Cerebellar cortex (tissue), 1 donor: ENCODE data around the gene CDH13.

Experiments used
- DNase-seq: peaks from one replicate; pipeline ENCODE4 v3.0.0-alpha.2; 2015; ENCODE audit warnings: low spot score

Gene CDH13

DNA sequence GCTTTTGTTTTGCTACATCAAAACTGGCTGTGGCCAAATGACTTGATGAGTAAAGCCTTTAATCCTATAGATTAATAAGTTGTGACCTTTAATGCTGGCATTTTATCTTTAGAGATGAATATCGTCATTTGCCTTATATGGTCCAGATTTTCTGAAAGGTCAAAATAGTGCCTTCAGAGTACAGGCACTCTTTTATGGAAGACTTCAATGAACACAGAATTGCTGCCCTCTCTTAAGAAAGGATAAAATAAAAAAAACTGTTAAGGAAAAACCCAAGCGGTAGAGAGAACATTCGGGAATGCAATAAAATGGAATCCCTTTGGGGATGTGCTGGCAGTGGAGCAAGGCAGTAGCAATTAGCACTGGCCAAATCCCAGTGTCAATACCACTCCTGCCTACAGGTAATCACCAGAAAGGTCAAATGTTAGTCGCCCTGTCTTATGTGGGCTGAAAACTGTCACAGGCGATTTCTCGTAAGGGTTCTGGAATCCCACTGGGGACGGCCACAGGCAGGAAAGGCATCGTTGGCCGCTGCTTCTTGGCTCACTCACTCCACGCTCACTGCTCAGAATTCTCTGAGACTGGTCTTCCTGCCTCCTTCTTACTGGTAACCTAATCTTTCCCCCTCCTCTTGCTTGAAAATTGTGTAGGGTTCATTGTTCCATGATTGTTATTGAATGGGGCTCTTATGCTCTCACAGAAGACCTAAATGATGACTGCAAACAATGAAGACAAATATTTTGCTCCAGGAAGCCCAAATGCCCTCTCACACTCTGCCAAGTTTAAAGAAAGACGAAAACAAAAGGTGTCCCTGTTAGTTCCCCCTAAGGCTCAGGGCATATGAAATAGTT is 1135.6 kb downstream of the CDH13 start:
- DNase-seq = no peak

DNA sequence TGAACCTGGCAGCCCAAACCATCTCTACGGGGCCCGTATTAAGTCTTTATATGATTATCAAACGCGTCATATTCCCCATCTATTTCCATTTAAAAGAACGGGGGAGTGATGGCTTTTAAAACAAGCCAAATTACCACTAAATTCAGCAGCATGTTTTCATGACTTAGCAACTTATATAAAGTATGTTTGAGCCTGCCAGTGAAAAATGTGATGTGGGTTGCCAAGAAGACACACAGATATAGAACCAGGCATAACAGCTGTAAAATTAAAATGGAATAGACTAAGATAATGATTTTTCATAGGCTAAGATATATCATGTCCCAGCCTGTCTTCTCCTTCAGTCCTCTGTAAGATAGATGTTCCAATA is 1136.2 kb downstream of the CDH13 start:
- DNase-seq = no peak

DNA sequence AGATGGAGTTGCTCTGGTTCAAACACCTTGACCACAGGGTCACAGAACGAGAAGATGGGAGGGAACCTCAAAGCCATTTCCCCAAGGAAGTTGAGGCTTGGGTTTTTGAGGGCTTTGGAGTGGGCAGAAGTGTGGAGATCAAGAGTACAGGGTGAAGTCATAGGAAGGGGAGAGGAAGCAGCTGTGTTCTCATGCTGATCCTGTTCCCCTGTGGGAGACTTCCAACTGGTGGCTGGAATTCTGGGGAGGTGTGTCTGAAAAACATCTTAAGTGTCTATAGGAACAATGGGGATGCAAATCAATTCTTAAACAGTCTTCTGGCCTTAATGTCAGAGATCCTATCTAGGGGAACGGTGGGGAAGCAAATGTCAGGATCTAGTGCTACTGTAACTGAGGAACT is 1142.2 kb downstream of the CDH13 start:
- no peak for DNase-seq

DNA sequence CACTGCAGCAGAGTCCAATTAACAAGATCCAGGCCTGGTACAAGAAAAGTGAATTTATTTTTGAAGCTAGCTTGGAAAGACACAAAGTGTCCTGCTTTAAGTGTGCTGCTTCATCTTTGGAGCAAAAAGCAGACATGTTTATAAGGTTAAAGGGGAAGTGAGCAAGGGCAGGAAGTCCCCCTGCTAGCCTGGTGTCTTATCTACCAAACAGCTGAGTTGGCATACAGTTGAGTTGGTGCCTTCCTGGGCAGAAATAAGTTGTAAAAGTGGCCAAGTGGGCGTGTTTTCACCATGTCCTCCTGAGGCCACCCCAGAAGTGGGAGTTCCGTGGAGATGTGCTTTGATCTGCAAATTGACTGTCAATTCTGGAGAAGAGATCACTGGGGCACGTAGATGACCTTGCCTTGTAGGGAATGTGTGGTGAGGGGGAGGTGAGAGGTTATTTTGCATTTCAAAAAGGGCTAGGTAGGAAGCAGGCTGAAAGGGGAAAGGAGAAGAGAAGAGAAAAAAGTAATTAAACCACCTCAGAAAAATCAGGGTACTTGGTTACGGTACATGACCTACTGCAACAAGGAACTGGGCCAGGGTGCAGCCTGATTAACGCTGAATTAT is 1142.7 kb downstream of the CDH13 start:
- no peak for DNase-seq

DNA sequence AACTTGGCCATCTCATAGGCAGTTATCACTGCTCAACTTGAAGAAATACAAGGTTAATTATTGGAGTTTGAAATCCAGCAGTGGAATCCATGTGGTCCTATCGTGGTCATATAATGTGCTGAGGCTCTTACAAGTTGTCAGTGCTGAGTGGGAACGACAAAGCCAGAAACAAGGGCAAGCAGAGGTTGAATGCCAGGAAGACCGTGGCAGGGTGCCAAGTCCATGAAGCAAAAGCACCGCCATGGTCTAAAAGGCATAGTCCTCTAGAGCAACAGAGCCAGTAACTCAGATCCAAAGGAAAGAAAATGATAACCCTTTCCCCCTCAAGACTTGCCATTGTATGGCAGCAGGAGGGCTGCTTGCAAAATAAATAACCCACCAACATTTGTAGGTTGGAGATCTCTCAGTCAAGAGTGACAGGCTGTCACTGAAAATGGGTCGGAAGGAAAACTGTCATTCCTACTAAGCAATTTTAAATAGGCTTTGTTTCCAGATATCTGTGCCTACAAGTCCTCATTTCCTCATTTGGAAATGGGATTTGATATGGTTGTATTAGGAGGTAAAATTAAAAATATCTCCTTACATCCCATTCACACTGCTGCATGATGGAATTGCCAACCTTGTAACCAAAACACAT is 1144.7 kb downstream of the CDH13 start:
- DNase-seq = no peak

DNA sequence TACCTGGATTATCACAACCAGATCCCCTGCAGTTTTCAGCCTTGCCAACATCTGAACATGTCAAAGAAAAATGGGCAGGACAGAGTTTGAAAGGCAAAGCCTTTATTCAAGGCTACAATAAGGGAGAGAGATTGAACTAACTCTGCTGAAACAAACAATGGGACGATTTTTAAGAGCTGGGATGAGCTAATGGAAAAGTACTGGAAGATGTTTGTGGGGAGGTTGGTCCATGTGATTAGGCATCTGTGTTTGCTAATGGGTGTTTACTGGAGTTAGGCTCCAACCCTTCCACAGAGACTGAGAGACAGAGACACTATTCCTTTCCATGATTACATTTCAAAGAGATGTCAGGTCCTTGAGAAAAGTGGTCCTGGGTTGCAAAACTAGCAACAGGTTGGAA is 1146.0 kb downstream of the CDH13 start:
- DNase-seq = no peak

DNA sequence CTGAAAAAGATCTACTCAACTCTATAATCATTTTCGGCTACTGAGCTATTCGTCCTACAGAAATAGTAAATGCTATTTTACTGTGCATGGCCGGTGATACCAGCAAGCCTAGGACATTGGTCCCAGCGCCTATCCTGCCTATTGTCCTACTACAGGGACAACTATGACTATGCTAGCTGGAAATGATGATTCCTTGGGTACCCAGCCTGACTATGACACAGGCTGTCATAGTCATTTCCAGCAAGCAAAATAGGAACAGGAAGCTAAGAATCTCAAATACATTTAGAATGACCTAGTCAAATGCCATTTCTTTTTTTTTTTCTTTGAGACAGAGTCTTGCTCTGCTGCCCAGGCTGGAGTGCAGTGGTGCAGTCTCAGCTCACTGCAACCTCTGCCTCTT is 1147.3 kb downstream of the CDH13 start:
- DNase-seq = no peak

DNA sequence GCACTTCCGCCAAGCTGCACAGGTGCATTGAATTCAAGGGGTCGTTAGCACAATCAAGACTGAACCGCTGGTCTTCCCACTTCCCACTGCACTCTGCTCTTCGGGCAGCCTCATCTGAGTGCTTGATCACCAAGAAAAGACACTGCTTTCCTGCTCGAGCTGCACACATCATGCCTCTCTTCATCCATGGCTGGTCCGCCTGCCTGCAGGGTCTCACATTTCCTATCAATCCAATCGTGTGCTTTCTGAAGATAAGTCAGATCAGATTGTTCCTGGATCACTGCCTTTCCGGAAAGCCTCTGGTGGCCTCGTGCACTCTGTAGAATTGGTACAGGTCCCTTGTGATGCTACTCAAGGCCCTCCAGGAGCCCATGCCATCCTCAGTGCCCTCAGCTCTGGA is 1150.2 kb downstream of the CDH13 start:
- no peak for DNase-seq

DNA sequence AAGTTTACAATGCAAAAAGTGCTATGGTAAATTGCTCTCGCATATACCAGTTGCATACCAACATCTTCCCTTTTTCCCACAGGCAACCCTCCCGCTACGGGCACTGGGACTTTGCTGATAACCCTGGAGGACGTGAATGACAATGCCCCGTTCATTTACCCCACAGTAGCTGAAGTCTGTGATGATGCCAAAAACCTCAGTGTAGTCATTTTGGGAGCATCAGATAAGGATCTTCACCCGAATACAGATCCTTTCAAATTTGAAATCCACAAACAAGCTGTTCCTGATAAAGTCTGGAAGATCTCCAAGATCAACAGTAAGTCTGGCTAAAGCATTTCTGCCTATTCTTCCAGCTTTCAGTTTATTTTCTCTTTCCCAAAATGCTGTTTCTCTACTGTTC is 1153.1 kb downstream of the CDH13 start:
- DNase-seq = no peak

DNA sequence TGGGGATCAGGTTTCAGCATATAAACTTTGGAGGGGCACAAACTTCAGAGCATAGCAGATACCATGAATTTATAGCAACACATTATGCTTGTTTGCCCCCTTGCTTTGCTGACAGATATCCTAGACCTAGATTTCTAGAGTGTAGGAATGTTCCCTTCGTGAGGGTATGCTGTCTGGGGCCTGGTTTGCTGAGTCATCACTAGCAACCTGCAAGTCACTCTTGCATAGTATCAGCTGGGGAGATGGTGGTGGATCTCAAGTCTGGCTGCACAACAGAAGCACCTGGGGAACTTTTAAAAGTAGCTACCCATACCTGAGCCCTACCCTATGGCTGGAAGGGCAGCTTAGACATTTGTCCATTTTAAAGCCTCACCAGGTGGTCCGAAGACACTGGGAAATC is 1158.7 kb downstream of the CDH13 start:
- no peak for DNase-seq

DNA sequence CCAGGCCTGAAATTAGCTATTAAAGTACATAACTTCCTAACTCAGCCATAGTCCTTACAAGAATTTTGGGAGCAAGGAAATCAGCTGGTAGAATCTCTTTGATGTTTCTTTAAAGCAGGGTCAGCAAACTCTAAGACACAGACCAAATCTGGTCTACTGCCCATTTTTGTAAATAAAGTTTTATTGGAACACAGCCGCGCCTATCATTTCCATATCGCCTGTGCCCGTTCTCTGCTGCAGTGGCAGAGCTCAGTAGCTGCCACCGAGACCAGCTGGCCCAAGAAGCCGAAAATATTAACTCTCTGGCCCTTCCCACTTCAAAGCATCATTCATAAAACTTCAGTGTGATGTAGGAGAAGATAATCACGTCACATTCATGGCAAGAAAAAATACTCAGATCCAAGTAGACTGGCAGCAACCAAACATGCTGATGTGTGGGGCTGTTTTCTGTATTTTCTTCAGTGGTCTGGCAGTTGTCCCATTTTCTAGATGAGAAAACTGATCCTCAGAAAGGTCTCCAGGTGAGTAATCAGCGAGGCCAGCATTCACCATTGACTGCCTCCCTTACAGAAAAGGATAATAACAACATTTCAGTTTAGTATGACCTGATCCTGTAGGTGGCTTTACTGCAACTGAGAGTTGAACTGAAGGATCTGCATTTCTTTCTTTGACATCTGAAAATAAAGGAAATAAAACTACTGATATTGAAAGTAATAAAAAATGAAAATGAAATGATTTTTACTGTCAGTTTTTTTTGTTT is 1163.1 kb downstream of the CDH13 start:
- no peak for DNase-seq

DNA sequence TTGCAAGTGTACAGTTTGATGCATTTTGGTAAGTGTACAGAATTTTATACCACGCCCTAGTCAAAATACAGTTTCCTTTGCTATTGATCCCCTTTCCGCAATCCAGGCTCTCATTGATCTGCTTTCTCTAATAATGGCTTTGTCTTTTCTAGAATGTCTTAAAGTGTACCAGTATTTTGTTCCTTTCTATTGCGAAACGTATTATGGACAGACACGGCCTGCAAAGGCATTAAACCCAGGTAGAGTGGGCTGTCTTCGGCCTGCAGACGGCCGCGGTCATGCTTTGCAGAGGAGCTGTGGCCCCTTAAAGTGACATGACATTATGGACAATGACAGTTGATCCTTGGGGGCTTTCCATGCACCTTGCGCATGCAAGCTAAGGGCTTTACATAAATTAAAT is 1165.1 kb downstream of the CDH13 start:
- no peak for DNase-seq

DNA sequence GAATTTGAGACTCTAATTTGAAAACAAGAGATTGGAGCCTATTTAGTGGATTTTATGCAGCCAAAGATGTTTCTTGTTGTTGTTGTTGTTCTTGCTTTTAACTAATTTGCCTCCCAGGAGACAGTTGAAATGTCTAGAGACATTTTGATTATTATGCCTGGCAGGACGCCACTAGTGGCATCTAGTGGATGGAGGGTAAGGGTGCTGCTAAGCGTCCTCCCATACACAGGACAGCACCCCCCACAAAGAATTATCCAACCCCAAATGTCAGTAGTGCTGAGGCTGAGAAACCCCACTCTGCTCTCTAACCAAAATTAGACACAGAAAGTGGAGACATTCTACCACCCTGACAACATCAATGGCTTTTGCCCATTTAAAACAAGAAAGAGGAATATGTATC is 1165.6 kb downstream of the CDH13 start:
- DNase-seq = no peak

DNA sequence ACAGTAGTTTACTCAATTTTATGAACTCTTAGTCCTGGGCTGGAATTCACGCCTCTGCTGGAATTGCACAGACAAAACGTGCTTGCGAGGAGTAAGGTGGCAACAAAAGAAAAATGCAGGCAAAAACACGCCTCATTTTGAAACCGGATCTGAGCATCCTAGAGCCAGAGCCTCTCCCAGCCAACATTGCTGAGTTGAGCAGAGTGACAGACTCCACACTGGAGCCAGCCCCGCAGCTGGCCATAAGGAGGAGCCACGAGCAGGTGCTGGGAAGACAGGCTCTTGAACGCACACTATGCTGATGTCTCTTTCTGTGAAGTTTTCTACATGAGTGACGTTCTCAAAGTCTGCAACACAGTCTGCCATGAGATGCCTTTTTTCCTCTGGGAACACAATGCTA is 1166.4 kb downstream of the CDH13 start:
- DNase-seq = no peak

DNA sequence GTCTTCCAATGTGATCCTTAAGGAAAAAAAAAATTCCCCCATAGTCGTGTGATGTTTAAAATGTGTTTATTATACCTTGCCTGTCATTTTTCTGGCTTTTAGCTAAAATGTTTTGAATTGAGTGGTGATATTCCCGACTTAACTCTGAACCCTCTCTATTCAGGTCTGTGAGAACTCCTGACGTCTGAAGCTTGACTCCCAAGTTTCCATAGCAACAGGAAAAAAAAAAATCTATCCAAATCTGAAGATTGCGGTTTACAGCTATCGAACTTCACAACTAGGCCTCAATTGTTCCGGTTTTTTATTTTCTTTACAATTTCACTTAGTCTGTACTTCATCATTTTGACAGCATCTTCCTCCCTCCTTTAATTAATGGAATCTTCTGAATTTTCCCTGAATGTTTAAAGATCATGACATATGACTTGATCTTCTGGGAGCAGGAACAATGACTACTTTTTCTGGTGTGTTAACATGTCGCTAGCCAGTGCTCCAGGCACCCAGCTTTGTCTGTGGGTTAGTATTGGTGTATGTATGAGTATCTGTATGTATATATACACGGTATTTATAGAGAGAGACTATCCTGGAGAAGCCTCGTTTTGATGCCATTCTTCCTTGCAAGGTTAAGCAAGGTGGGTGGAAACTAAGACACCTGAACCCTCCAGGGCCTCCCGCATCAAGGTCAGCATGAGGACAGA is 1168.2 kb downstream of the CDH13 start:
- no peak for DNase-seq

DNA sequence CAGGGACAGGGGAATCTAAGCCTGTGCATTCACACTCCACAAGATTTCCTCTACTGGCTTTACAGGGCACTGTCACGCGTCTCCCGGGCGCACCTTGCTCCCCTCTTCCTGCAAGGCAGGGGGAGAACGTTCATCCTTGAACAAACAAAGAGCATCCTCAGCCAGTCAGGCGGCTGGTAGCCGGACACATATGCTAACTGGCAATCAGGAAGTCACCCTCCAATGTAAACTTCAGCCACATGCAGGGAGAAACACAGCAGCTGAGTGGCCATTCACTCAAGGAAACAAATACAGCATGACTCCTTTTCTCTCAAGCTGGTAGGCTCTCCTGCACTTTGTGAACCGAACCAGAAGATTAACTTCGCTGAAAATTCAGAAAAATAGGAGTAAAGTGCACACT is 1170.2 kb downstream of the CDH13 start:
- DNase-seq = no peak

DNA sequence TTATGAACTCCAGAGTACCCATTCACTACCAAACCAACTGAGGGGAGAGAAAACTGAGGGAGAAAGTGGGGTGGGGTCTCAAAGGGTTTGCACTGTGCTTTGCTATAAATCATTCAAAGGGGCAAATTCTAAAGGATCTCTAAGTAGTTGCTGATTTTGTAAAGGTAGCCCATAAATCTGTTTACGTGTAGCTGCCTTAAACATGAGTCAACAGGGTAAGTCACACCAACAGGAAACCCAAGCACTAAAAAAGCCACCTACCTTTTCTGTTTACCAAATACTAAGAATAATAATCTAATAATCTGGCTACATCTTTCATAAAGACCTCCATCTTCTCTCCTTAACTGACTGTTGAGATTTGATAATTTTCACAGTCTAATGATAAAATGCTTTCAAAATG is 1172.6 kb downstream of the CDH13 start:
- DNase-seq = no peak

DNA sequence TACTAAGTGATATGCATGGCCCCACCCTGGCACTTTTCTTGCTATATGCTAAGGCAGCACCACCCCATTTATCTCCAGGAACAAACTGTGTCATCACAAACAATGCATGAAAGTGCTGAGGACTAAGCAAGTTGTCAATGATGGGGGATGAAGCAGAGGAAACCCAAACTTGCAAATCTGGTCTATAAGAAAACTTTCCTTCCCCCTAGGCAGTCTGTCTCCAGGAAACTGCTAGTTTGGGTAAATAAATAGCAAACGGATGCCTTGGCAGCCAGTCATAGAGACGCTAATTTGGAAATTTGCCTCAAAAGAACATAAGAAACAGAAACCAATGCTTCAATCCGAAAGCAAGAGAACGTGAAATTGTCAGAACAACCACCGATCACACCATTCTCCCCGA is 1175.4 kb downstream of the CDH13 start:
- no peak for DNase-seq

DNA sequence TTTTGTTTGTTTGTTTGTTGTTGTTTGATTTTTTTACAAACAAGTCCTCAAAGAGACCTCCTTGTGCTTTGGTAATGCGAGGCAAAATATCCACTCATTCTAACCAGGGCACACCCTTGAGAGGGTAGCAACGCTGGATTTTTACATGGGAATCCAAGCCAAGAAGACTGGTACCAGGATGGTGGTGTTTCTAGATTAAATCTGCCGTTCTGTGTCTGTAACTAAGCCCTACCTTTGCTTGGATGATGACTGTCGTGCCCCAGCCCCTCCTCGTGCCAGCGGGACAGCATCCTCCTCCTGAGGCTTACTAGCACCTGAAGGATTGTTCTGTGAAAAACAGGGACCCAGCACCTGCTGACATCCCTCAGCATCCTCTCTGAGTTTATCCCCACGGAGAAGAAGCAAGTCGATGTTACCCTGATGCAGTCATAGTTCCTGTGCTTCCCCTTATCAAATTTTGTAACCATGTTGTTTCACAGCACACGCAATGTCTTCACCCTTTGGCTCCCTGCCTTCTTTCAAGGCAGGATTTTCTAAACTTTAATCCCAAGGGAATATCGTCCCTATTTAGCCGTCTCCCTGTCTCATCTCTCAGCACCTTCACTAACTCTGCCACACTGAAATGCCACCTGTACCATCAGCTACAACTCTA is 1175.9 kb downstream of the CDH13 start:
- no peak for DNase-seq

DNA sequence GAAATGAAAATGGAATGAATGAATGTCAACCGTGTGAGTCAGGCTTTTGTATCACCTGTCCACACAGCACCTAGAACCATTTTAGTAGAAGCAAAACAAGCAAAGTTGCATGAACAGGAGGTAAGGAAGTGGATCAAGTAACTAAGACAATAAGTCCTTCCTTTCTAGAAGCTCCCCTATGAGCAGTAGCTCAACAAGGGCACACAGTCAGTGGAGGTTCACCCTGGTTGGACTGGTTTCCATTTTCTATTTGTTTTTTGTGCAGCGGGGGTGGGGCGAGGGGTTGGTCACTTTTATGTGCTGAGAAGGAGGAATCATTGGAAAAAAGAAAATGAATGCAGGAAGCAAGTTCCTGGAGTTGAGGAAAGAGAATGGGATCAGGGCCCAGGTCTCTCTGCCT is 1177.0 kb downstream of the CDH13 start:
- no peak for DNase-seq

DNA sequence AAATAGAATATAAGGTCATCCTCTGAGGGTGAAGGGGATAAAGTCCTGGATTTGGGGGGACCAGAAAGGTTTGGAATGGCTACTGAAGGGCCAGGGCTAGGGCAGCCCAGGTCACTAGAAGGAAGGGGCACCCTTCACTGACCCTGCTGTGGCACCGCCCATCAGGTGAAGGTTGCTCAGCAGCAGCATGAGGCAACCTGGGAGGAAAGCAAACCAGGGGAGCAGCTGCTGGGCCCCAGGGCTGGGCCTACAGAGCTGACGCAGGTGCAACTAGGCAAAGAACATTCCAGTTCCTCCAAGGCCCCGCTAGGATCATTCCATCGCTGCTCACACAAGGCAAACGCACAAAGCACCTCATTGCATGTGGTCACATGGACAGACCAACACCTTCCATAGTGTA is 1177.6 kb downstream of the CDH13 start:
- DNase-seq = no peak

DNA sequence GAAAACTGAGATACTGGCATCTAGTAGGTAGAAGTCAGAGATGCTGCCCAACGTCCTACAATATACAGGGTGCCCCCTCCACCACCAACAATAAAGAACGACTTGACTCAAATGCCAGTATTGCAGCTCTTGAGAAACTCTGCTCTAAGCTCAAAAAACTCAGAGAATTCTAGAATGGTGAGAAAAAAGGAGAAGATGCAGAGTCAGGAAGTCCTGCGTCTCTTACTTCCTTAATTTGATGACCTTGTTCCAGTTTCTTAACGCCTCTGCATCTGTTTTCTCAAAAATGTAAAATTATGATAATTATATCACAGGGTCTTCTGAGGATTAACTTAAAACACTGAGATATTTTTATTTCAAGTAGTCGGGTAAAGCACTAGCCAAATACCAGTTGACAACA is 1179.3 kb downstream of the CDH13 start:
- DNase-seq = no peak
